HepG2 (cell line): ENCODE data around the gene PRCD. TPM values are rescaled to one million over a fixed set of nuclear protein-coding genes. Genes with fewer than 3 reads are reported as not detected.
A peak's percentile ranks its signal among the peaks of the same experiment; 100 is the strongest.

Experiments used
- ATF6 ChIP-seq: sonication (generic); formaldehyde crosslinking; conservative IDR thresholded peaks from 2 replicates; pipeline ENCODE4 v1.4.0; 2020; ENCODE audit warnings: missing genetic modification reagents
- CCDC6 ChIP-seq: sonication (generic); formaldehyde crosslinking; IDR thresholded peaks from 2 replicates; pipeline ENCODE4 v1.8.1; 2022; ENCODE audit warnings: mild to moderate bottlenecking, missing genetic modification reagents, moderate library complexity
- ETV5 ChIP-seq: IDR thresholded peaks from 2 replicates; pipeline ENCODE4 v1.6.1; 2018; ENCODE audit warnings: missing biosample characterization, missing genetic modification reagents, inconsistent platforms, borderline replicate concordance
- HDAC2 ChIP-seq: sonication (generic); formaldehyde crosslinking; IDR thresholded peaks from 2 replicates; pipeline ENCODE4 v1.4.0; 2020; ENCODE audit warnings: missing genetic modification reagents
- ISX ChIP-seq: sonication (generic); formaldehyde crosslinking; conservative IDR thresholded peaks from 2 replicates; pipeline ENCODE4 v1.5.0; 2020; ENCODE audit warnings: missing genetic modification reagents
- KDM3A ChIP-seq: IDR thresholded peaks from 2 replicates; pipeline ENCODE4 v1.6.1; 2018; ENCODE audit warnings: low read depth, missing compliant biosample characterization
- KMT2A ChIP-seq: sonication (generic); formaldehyde crosslinking; IDR thresholded peaks from 2 replicates; pipeline ENCODE4 v1.4.0; 2020; ENCODE audit warnings: missing genetic modification reagents
- REST ChIP-seq, 2 experiments: IDR thresholded peaks; 2 replicates each; pipeline ENCODE4 v1.6.1; 2011 to 2012; ENCODE audit warnings: low read length in 2 of 2, borderline replicate concordance in 1 of 2, low read depth in 1 of 2, mild to moderate bottlenecking in 1 of 2, moderate library complexity in 1 of 2
- STAT6 ChIP-seq: sonication (generic); formaldehyde crosslinking; IDR thresholded peaks from 2 replicates; pipeline ENCODE4 v1.4.0; 2020; ENCODE audit warnings: missing genetic modification reagents, mild to moderate bottlenecking, borderline replicate concordance
- XRCC5 ChIP-seq: fragments of 200-400 bp; formaldehyde crosslinking; optimal IDR thresholded peaks from 2 replicates; pipeline ENCODE3; 2017; ENCODE audit warnings: mild to moderate bottlenecking, low read length
- ZBTB33 ChIP-seq: sonication (generic); formaldehyde crosslinking; IDR thresholded peaks from 2 replicates; pipeline ENCODE4 v1.4.0; 2020; ENCODE audit warnings: missing genetic modification reagents
- ZNF20 ChIP-seq: sonication (generic); formaldehyde crosslinking; IDR thresholded peaks from 2 replicates; pipeline ENCODE4 v1.4.0; 2020; ENCODE audit warnings: mild to moderate bottlenecking, moderate library complexity, missing genetic modification reagents
- ZNF431 ChIP-seq: sonication (generic); formaldehyde crosslinking; IDR thresholded peaks from 2 replicates; pipeline ENCODE4 v1.9.0; 2022; ENCODE audit warnings: missing genetic modification reagents, low read depth, mild to moderate bottlenecking, borderline replicate concordance
- ZNF510 ChIP-seq: sonication (generic); formaldehyde crosslinking; IDR thresholded peaks from 2 replicates; pipeline ENCODE4 v1.4.0; 2020; ENCODE audit warnings: low read depth, mild to moderate bottlenecking, missing genetic modification reagents
- ZNF777 ChIP-seq: sonication (generic); formaldehyde crosslinking; IDR thresholded peaks from 2 replicates; pipeline ENCODE4 v1.4.0; 2020; ENCODE audit warnings: missing genetic modification reagents
- ZNF841 ChIP-seq: sonication (generic); formaldehyde crosslinking; IDR thresholded peaks from 2 replicates; pipeline ENCODE4 v1.8.1; 2023; ENCODE audit warnings: missing genetic modification reagents, borderline replicate concordance
- ZUFSP ChIP-seq: sonication (generic); formaldehyde crosslinking; IDR thresholded peaks from 2 replicates; pipeline ENCODE4 v1.9.0; 2021; ENCODE audit warnings: missing genetic modification reagents, mild to moderate bottlenecking, borderline replicate concordance
- polyA plus RNA-seq, 8 experiments: library from polyadenylated mRNA; depleted of rRNA in 3 of 8; stranded (reverse) in 7 of 8; unstranded in 1 of 8; fragments of >200 nt; fragmentation: Illumina TruSeq in 4 of 8; extraction: Trizol in 4 of 8; gene quantifications; 2 replicates each; pipeline versions ENCODE4 v1.2.1 to v1.2.3, GENCODE V29; 2011 to 2016; ENCODE audit warnings: low read depth in 4 of 8, missing spikeins in 1 of 8, mixed read lengths in 1 of 8; ENCODE audit not compliant: insufficient read depth in 1 of 8
- total RNA-seq, 5 experiments: library from RNA; depleted of rRNA; stranded (reverse); fragments of >200 nt; fragmentation: Illumina TruSeq; extraction: Trizol; gene quantifications; 2 replicates each; pipeline ENCODE4 v1.2.3, GENCODE V29; 2016; ENCODE audit warnings: low read depth in 1 of 5

Gene PRCD
- total and polyA plus RNA-seq, 2 of the 13 experiments (the other 11 are each of a cell fraction or from before 2014, with no cell fraction given): 0.51 TPM; not detected in 1

- TF ChIP-seq STAT6 (CRISPR knock-in tag) (no peak), XRCC5 (no peak), ATF6 (CRISPR knock-in tag) (no peak), ISX (CRISPR knock-in tag) (no peak), ZUFSP (CRISPR knock-in tag) (no peak), CCDC6 (CRISPR knock-in tag) (no peak), ZBTB33 (CRISPR knock-in tag) (no peak), ZNF510 (CRISPR knock-in tag) (no peak), KDM3A (CRISPR knock-in tag) (no peak), ETV5 (CRISPR knock-in tag) (peak; percentile 81), ZNF841 (no peak), ZNF20 (CRISPR knock-in tag) (no peak), HDAC2 (CRISPR knock-in tag) (0 out of 2 replicates have a peak, but pooled peaks have one; percentile 21), KMT2A (no peak), ZNF777 (CRISPR knock-in tag) (no peak), REST (IDR thresholded peaks at IDR 0.05; ENCODE audit: borderline replicate concordance in 1 of 2, low read depth in 1 of 2, low read length in 2 of 2) (0 out of 4 replicates have a peak, but pooled peaks of 1 of the 2 experiments have one; percentile 9), ZNF431 (CRISPR knock-in tag) (no peak)
Measured at GRCh38 chr17:76492989-76493501, 46.8 kb upstream of the PRCD start (continued).
